GM10847 (cell line): ENCODE measurements around the gene PPP6R3.

Experiments used
- POLR2A ChIP-seq: IDR thresholded peaks from 2 replicates; pipeline ENCODE4 v1.6.1; 2011; ENCODE audit not compliant: insufficient read length; ENCODE audit errors: extremely low read depth

The PPP6R3 gene

DNA sequence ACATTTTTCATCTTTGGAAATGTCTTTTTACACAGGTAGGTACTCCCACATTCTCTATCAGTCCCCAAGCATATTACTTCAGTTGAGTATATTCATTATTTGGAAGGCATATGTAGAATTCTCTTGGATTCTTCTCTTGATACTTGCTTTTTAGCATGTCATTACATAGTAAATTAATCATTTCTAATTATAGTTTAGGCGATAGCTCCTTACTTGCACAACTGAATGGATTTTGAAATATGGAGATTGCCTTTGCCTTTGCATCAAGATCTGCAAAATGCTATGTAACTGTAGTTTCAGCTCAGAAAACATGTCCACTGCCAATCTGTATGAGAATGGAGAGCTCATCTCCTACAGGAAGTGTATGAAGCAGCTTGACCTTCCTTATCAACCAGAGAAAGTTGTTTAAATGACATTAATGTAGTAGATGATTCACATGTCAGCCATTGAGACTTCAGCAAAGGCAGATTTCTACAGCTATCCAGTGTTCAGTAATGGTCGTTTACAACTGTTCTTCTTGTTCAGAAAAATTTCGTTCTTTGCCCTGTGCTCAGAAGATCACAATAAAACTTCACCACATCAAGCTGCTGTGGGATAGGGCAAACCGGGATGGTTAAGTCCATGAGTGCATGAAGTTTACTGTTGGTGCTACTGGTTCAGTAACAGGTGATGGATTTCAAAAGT lies 61.6 kb downstream of the PPP6R3 start:
- no peak for TF ChIP-seq POLR2A

GRCh38 chr11:68523033-68523432 lies 62.5 kb downstream of the PPP6R3 start:
- no peak for TF ChIP-seq POLR2A

GRCh38 chr11:68523743-68524142 lies 63.2 kb downstream of the PPP6R3 start:
- TF ChIP-seq POLR2A = no peak

GRCh38 chr11:68524213-68524612 lies 63.7 kb downstream of the PPP6R3 start:
- TF ChIP-seq POLR2A = no peak

- TF ChIP-seq POLR2A = no peak
Measured at GRCh38 chr11:68524681-68525080, 64.1 kb downstream of the PPP6R3 start.

DNA sequence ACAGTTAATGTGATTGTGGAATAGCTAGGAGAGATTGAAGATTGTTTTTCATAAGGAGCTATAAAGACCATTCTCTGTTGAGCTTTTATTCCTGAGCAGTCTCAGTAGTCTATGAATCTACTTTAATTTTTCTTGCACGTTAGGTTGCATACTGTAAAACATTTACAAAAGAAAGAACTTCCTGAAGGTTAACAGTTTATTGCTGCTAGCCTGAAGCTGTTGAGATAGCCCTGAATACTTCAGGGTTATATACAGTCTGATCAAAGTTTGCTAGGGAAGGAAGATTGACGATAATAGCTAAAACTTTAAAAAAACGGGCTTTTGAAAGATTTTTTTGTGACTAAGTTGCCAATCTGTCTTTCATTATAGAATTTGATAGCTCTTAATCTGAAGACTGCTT lies 64.8 kb downstream of the PPP6R3 start:
- TF ChIP-seq POLR2A = no peak

DNA sequence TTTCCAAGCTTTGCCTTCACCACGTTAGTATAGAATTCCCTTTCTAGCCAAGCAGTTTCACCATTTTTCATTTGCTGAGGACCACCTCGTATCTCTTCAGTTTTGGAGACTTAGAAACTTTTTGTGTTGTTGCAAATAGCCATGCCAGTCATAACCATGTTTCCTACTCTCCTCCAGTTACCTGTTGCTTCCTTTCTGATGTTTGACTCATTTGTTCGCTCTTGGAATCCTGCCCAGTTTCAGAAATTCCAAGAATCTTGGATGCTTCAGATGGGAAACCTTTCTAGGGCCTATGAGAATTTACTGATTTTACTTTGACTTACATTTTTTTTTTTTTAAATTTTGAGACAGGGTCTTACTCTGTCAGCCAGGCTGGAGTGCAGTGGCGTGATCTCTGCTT lies 65.4 kb downstream of the PPP6R3 start:
- TF ChIP-seq POLR2A = no peak

- no peak for TF ChIP-seq POLR2A
Measured at GRCh38 chr11:68527585-68527984, 67.0 kb downstream of the PPP6R3 start.

DNA sequence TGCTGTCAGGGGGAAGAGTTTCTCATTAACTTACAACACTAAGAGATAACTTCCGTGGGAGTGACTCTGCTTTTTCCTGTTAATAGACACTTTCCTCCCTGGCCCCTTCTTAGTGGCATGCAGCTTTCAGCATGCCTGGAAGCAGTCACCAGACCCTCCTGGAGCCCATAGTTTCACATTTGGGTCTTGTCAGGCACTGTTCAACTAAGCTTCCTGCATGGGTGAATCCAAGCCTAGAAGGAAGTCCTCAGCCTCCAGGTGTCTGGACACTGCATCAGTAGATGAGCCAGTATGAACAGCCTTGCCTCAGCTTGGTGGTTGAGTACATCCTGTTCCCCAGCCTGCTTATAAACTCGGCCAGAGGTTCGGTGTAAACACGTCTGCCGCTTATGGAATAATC lies 68.1 kb downstream of the PPP6R3 start:
- no peak for TF ChIP-seq POLR2A

- no peak for TF ChIP-seq POLR2A
Measured at GRCh38 chr11:68531129-68531693, 70.7 kb downstream of the PPP6R3 start.

GRCh38 chr11:68532727-68533369 lies 72.3 kb downstream of the PPP6R3 start:
- no peak for TF ChIP-seq POLR2A

GRCh38 chr11:68533945-68534344 lies 73.4 kb downstream of the PPP6R3 start:
- TF ChIP-seq POLR2A = no peak

GRCh38 chr11:68535098-68535497 lies 74.5 kb downstream of the PPP6R3 start:
- no peak for TF ChIP-seq POLR2A

DNA sequence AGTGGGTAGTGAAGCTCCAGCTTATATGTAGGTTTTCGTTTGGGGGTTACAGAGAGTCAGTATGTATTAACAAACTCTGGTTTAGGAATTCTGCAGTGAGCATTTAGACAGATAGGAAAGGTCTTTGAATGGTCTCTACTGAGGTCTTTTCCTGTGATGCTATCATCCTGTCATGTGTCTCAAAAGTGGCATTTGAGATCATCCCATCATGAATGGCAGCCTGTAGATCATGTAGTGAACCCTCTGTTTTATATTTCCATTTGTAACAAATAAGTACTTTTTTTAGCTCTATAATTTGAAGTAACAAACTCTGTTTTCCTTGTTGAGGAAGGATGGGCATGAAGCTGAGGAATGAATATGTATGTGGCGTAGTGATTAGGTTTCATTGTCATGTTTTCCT lies 76.2 kb downstream of the PPP6R3 start:
- no peak for TF ChIP-seq POLR2A

GRCh38 chr11:68538025-68538424 lies 77.5 kb downstream of the PPP6R3 start:
- no peak for TF ChIP-seq POLR2A

GRCh38 chr11:68539395-68539794 lies 78.8 kb downstream of the PPP6R3 start:
- no peak for TF ChIP-seq POLR2A

DNA sequence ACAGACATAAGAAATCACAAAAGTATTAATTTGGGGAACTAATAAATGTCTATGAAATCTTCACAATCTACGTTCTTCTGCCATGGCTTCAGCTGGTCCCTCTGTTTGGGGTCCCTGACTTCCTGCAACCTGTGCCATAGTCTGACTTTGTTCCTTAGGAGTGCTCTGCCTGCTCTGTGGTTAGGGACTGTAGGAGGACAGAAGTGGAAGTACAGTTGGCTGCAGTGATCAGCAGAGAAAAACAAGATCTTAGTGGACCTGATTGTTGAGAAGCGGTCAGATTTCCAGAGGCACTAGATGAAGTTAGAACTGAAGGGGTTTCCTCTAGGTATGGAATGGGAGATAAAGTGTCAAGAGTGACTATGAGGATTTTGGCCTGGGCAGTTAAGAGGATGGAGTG lies 80.6 kb downstream of the PPP6R3 start:
- no peak for TF ChIP-seq POLR2A
